Brain microvascular endothelial cell (primary cell): ENCODE data around the gene SUGP1.

ENCODE experiments used
- DNase-seq: peaks from one replicate; pipeline ENCODE4 v3.0.0-alpha.2; 2020
- H3K27ac ChIP-seq: fragments of 250-450 bp; sonication (Bioruptor Pico); 2 replicates; pipeline ENCODE4 v1.5.1; 2020; ENCODE audit warnings: mild to moderate bottlenecking, moderate library complexity
- H3K27me3 ChIP-seq: fragments of 250-450 bp; sonication (Bioruptor Pico); replicated peaks from 2 replicates; pipeline ENCODE4 v1.5.1; 2020; ENCODE audit warnings: mild to moderate bottlenecking
- H3K36me3 ChIP-seq: fragments of 250-450 bp; sonication (Bioruptor Pico); replicated peaks from 2 replicates; pipeline ENCODE4 v1.5.1; 2020; ENCODE audit warnings: mild to moderate bottlenecking
- H3K4me3 ChIP-seq: 2 replicates; pipeline ENCODE4 v1.5.1; 2011; ENCODE audit warnings: low read depth, mild to moderate bottlenecking, control low read depth, low read length, moderate library complexity
- in situ Hi-C: cut with HindIII; loops from 2 replicates; pipeline ENCODE4 v1.10.0; 2017; ENCODE audit warnings: low sequenced_read_pairs, low pct_ligation_motif_present
- TF ChIP-seq, protein P1 (sequence below): IDR thresholded peaks from 2 replicates; pipeline ENCODE4 v1.5.1; 2011; ENCODE audit warnings: low read depth, mild to moderate bottlenecking, moderate library complexity, low read length, control low read depth, inconsistent platforms; ENCODE audit errors: missing control alignments

Gene SUGP1

DNA sequence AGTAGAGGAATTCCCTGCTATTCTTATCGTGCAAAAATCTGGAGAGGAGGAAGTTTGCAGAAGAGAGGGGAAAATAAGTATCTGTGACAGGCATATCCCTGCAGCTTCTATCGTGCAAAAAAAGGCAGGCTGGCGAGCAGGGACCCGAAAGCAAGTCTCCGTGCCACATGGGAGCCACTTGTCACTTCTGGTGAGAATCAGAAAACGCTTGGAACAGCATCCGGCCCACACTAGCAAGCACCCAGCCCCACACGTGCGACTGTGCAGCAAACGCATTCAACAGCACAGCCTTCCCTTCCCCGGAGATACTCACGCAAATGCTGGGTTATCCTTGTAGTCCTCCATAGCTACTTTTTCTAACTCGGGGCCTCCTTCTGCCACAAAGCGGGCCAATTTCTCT lies 16.9 kb downstream of the SUGP1 start:
- TF ChIP-seq, protein P1, sequence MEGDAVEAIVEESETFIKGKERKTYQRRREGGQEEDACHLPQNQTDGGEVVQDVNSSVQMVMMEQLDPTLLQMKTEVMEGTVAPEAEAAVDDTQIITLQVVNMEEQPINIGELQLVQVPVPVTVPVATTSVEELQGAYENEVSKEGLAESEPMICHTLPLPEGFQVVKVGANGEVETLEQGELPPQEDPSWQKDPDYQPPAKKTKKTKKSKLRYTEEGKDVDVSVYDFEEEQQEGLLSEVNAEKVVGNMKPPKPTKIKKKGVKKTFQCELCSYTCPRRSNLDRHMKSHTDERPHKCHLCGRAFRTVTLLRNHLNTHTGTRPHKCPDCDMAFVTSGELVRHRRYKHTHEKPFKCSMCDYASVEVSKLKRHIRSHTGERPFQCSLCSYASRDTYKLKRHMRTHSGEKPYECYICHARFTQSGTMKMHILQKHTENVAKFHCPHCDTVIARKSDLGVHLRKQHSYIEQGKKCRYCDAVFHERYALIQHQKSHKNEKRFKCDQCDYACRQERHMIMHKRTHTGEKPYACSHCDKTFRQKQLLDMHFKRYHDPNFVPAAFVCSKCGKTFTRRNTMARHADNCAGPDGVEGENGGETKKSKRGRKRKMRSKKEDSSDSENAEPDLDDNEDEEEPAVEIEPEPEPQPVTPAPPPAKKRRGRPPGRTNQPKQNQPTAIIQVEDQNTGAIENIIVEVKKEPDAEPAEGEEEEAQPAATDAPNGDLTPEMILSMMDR, result no peak
- in situ Hi-C loops, result no loop called here

DNA sequence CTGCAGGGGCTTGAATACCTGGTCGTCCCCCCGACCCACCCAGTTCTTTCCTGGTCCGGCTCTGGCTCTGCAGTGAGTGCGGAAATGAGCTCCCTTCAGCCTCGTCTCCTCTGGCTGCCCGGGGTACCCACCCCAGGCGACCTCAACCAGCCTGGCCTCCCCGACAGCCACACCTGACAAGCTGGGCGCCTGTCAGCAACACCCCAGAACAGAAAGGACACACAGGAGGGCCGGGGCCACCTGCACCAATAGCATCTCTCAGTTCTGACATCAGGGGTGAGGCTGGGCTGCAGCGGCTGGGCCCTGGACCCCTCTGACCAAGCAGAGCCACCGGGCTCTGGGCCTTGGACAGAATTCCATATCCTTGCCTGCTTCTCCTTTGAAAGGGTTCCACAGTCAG lies 19.7 kb downstream of the SUGP1 start:
- H3K27ac ChIP-seq, result no peak overlapping the region
- peaks cover 51% of the 10 kb centered on the region for H3K36me3 ChIP-seq
- no peak overlapping the region for H3K4me3 ChIP-seq
- in situ Hi-C loops, result no loop called here
- no peak for DNase-seq
- no peaks in the 10 kb centered on the region for H3K27me3 ChIP-seq
- TF ChIP-seq, protein P1, result no peak

More for the DNA sequence above, 16.9 kb downstream of the SUGP1 start:
- Histone ChIP-seq H3K27me3 (no peaks in the 10 kb centered on the region), H3K4me3 (no peak overlapping the region), H3K36me3 (peaks cover 59% of the 10 kb centered on the region), H3K27ac (no peak overlapping the region)
- no peak for DNase-seq

DNA sequence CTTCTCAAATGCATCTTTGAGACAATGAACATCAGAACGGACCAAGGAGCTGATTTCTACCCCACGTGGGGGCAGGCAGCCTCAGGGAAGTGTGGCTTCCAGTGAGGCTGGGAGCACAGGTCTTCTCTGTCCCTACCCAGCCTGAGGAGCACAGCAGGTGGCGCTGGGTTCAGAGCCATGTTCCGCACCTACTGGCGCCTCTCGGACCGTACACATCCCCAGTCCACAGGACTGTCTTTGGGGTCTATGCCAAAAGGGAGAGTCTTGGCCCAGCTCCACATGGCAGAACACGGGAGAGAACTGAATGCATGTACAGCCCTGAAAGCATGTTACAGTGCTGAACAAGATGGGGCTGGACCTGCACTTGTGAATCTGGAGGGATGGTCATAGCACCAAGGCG lies 22.6 kb downstream of the SUGP1 start:
- TF ChIP-seq, protein P1, result no peak
- peaks cover 34% of the 10 kb centered on the region for H3K36me3 ChIP-seq
- no peak overlapping the region for H3K4me3 ChIP-seq
- no peak for DNase-seq
- in situ Hi-C loops, result no loop called here
- H3K27me3 ChIP-seq, result no peaks in the 10 kb centered on the region
- H3K27ac ChIP-seq, result no peak overlapping the region

DNA sequence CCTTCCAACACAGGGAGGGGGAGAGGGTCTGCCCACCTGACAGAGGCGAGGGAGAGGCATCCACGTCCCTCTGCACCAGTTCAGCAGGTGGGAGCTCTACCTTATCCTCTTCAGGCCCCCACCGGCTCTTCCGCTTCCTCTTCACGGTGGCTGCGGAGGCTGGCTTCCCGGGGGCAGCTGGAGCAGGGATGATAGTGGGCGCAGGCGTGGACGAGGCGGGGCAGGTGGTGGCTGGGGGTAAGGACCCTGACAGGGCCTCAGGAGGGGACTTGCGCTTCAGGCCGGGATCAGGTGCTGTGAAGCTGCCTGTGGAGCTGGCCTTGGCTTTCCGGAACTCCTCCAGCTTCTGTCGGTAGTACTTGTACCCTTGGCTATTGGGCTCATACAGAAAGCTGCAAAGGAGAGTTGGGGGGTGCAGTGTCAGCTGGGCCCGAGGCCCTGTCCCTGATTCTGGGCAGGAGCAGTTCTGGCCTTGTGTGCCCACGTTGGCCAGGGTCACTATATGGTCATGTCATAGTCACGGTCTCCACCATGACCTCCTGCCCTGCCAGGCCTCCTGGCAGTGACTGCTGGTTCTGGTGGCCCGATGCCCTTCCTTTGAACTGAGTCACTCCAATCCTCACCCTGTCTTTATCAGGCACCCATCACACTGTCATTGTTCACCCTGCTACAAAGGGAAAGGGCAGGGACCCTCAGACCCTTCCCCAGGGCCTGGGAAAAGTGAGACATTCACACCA lies 23.2 kb downstream of the SUGP1 start:
- in situ Hi-C loops, result no loop called here
- H3K27ac ChIP-seq, result no peak overlapping the region
- TF ChIP-seq, protein P1, result no peak
- no peak overlapping the region for H3K4me3 ChIP-seq
- DNase-seq, result no peak
- H3K27me3 ChIP-seq, result no peaks in the 10 kb centered on the region
- H3K36me3 ChIP-seq, result peaks cover 36% of the 10 kb centered on the region

DNA sequence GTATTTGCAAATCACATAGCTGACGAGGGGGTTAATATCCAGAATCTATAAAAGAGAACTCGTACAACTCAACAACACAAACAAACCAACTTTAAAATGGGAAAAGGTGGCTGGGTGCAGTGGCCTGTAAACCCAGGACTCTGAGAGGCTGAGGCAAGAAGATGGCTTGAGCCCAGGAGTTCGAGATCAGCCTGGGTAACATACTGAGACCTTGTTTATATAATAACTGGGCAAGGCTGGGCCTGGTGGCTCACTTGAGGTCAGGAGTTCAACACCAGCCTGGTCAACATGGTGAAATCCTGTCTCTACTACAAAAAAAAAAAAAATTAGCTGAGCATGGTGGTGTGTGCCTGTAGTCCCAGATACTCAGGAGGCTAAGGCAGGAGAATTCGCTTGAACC lies 25.4 kb downstream of the SUGP1 start:
- Histone ChIP-seq H3K27me3 (no peaks in the 10 kb centered on the region), H3K4me3 (no peak overlapping the region), H3K36me3 (peaks cover 18% of the 10 kb centered on the region), H3K27ac (no peak overlapping the region)
- TF ChIP-seq, protein P1, result no peak
- no peak for DNase-seq
- in situ Hi-C loops, result no loop called here

DNA sequence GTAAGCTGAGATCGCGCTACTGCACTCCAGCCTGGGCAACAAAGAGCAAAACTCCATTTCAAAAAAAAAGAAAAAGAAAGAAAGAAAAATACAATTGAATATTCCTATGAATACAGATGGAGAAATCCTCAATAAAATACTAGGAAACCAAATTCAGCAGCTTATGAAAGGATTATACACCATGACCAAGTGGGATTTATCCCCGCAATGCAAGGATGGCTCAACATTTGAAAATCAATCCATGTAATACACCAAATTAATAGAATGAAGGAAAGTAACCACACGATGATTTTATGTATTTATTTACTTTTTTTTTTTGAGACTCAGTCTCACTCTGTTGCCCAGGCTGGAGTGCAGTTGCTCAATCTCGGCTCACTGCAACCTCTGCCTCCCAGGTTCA lies 27.7 kb downstream of the SUGP1 start:
- TF ChIP-seq, protein P1, result no peak
- Histone ChIP-seq H3K27me3 (no peaks in the 10 kb centered on the region), H3K36me3 (peaks cover 25% of the 10 kb centered on the region), H3K4me3 (no peak overlapping the region), H3K27ac (no peak overlapping the region)
- DNase-seq, result no peak
- in situ Hi-C loops, result no loop called here
